Psoas muscle (tissue), 8 donors: Measurements from ENCODE around the gene REPIN1. TPM values are rescaled to one million over a fixed set of nuclear protein-coding genes. Genes with fewer than 3 reads are reported as not detected.

Source experiments
- ATAC-seq, 4 donors: fragments of 200-7000 bp; cut with Tn5 transposase; one replicate each; pipeline ENCODE4 v1.9.1; 2020; ENCODE audit warnings: moderate library complexity in 3 of 4, mild to moderate bottlenecking in 2 of 4
- DNase-seq, 2 donors: peaks; one replicate each; pipeline ENCODE4 v3.0.0-alpha.2; 2020
- H3K27ac ChIP-seq: fragments of 200-600 bp; one replicate; pipeline ENCODE4 v1.8.0; 2022
- H3K27me3 ChIP-seq, 3 donors: fragments of 200-600 bp in 1 of 3; one replicate each; pipeline versions ENCODE4 v1.6.1 to v1.8.0; 2013 to 2022; ENCODE audit warnings: low read length in 2 of 3, mild to moderate bottlenecking in 2 of 3, moderate library complexity in 1 of 3; ENCODE audit not compliant: insufficient read depth in 3 of 3
- H3K36me3 ChIP-seq, 2 donors: fragments of 200-600 bp in 1 of 2; one replicate each; pipeline versions ENCODE4 v1.6.1 to v1.8.0; 2013 to 2022; ENCODE audit warnings: low read depth in 1 of 2, mild to moderate bottlenecking in 1 of 2, moderate library complexity in 1 of 2; ENCODE audit not compliant: insufficient read depth in 1 of 2
- H3K4me1 ChIP-seq: fragments of 200-600 bp; one replicate; pipeline ENCODE4 v1.8.0; 2022
- H3K4me3 ChIP-seq: fragments of 200-600 bp; one replicate; pipeline ENCODE4 v1.8.0; 2022; ENCODE audit warnings: mild to moderate bottlenecking
- H3K9me3 ChIP-seq: fragments of 200-600 bp; one replicate; pipeline ENCODE4 v1.8.0; 2022
- CTCF ChIP-seq: fragments of 200-600 bp; IDR thresholded peaks from one replicate; pipeline ENCODE4 v1.8.0; 2022; ENCODE audit warnings: antibody characterized with exemption
- WGBS, 3 donors: extraction: QIAGEN DNeasy Blood & Tissue Kit; methylation state at CpG; one replicate each; pipeline versions ENCODE4 v1.1.6 to v1.1.7; 2013; 5-methylcytosine and 5-hydroxymethylcytosine counted together
- intact Hi-C, 2 donors: fragments of 100-400 bp; cut with DNase I; formaldehyde crosslinking; loops; one replicate each; pipeline versions ENCODE4 v1.11.0 to v1.14.2; 2022
- polyA plus RNA-seq, 3 donors: library from polyadenylated mRNA; stranded (reverse); fragments of 200-250 nt; gene quantifications; one replicate each; pipeline ENCODE4 v1.2.3, GENCODE V29; 2013
- total RNA-seq, 4 donors: library from RNA; stranded (reverse); fragmentation: NEBNext Ultra II Directional in 2 of 4; extraction: Animal tissue kit (Norgen Biotek cat#: 25700) in 2 of 4; gene quantifications; one replicate each; pipeline versions ENCODE4 v1.2.1 to v1.2.4, GENCODE V29; 2021 to 2023
- donor health status: healthy with polysubstance abuse.
- donor health status: DM: no; HTN: no; CAD: no; lungs with moderate emphysema.
- donor health status: Bipolar disorder and iron deficiency.
- donor health status: healthy.
- donor health status: DM: yes; HTN: yes; CAD: no.
- donor health status: DM: no; HTN: no; CAD: no.
- donor health status: DM: no; HTN: no; CAD: no.
- donor health status: DM: yes; HTN: yes; CAD: no.

The REPIN1 gene
- total and polyA plus RNA-seq, 7 donors, result 80.2 to 212 (median 129) TPM

DNA sequence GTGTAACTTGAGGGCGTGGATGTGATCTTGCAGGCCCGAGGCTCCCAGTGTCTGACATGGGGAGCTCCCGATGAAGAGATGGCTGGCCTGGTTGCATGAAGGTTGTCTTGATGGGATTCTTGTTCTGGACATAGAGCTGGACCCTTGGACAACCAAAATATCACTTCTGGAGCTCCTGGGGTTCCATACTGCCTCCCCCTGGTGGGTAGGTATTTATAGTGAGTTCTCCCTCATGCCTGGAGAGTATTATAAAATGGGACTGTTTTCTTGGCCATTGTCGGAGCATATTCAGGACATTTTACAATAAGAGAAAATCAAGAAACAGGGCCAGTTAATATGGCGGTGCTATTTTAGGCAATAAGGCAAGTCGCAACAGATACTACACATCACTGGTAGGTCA is 49.2 kb downstream of the REPIN1 start:
- Histone ChIP-seq H3K4me1 (no peaks in the 10 kb centered on the region), H3K27ac (no peak overlapping the region), H3K27me3 (no peaks in the 10 kb centered on the region), H3K4me3 (no peak overlapping the region), H3K9me3 (no peaks in the 10 kb centered on the region), H3K36me3 (no peaks in the 10 kb centered on the region)
- no peak for TF ChIP-seq CTCF
- ATAC-seq (no peak), DNase-seq (no peak)
- 91 to 96% (median 94%) methylated on average over 6 of the region's 6 CpGs for WGBS, 3 donors
- intact Hi-C loops, result no loop called here

DNA sequence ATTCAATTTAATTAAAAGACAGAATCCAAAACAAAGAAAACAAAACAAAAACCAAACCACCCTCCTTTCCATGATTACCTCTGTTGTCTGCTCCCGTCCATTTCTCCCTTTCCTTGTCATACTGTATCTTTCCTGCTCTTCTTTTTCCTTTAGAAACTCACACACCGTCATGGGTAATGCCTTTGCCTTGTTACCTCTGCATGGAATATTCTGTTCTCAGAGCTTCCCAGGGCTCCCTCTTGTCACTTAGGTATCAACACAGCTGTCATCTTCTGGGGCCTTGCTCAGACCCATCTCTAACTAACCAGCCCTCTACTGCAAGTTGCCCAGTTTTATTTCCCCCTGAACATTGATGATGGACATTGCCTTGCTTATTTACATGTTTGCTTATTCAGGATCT is 51.6 kb downstream of the REPIN1 start:
- no peak for TF ChIP-seq CTCF
- intact Hi-C loops, result loop anchor here in 1 of 2 donors (2.0 to 10.0 kb wide), 2 partner anchors 63 to 135 kb away; no protein-coding TSS in a partner anchor
- Histone ChIP-seq H3K27ac (no peak overlapping the region), H3K27me3 (no peaks in the 10 kb centered on the region), H3K9me3 (no peaks in the 10 kb centered on the region), H3K4me3 (no peak overlapping the region), H3K4me1 (no peaks in the 10 kb centered on the region), H3K36me3 (no peaks in the 10 kb centered on the region)
- no peak for ATAC-seq
- WGBS, 3 donors, result 77 to 85% (median 83%) methylated on average over 2 of the region's 2 CpGs
- DNase-seq, result no peak

GRCh38 chr7:150420987-150421674 is 52.5 kb downstream of the REPIN1 start:
- H3K27ac ChIP-seq, result no peak overlapping the region
- H3K27me3 ChIP-seq, result no peaks in the 10 kb centered on the region
- DNase-seq (peak; percentile 77 to 88), ATAC-seq (peak; percentile 91 to 100 (median 96))
- no peaks in the 10 kb centered on the region for H3K36me3 ChIP-seq
- peak overlapping the region; percentile 6 for H3K4me3 ChIP-seq
- H3K4me1 ChIP-seq, result no peaks in the 10 kb centered on the region
- intact Hi-C loops, result loop anchor here in 1 of 2 donors (2.0 to 10.0 kb wide), 2 partner anchors 64 to 136 kb away; no protein-coding TSS in a partner anchor
- peak; percentile 86 for TF ChIP-seq CTCF
- H3K9me3 ChIP-seq, result no peaks in the 10 kb centered on the region
- 18 to 20% (median 19%) methylated on average over 27 of the region's 27 CpGs for WGBS, 3 donors

- no peak for ATAC-seq
- Histone ChIP-seq H3K9me3 (no peaks in the 10 kb centered on the region), H3K36me3 (no peaks in the 10 kb centered on the region), H3K4me1 (no peaks in the 10 kb centered on the region), H3K27ac (no peak overlapping the region), H3K4me3 (no peak overlapping the region), H3K27me3 (no peaks in the 10 kb centered on the region)
- WGBS, 3 donors, result 80 to 84% (median 82%) methylated on average over 17 of the region's 17 CpGs
- no peak for DNase-seq
- TF ChIP-seq CTCF, result no peak
- intact Hi-C loops, result loop anchor here in 1 of 2 donors (2.0 to 10.0 kb wide), 2 partner anchors 65 to 137 kb away; no protein-coding TSS in a partner anchor
Measured at GRCh38 chr7:150421831-150422230, 53.2 kb downstream of the REPIN1 start.

Other genes with a start within 250 kb of the REPIN1 start
- gene LRRC61, start 45.5 kb upstream of the REPIN1 start, total RNA-seq, result 1 to 10 TPM in 3 of 4 donors, under 1 TPM in 1; 0.88 to 4.4 (median 2.6) TPM
- gene LRRC61, start 45.5 kb upstream of the REPIN1 start, polyA plus RNA-seq, result 1 to 10 TPM; 2.0 to 3.8 (median 3.3) TPM
- gene ACTR3C, start 45.3 kb upstream of the REPIN1 start, total RNA-seq, result 1 to 10 TPM in 3 of 4 donors, under 1 TPM in 1; 0.71 to 3.3 (median 3.0) TPM
- gene ACTR3C, start 45.3 kb upstream of the REPIN1 start, polyA plus RNA-seq, result 1 to 10 TPM; 1.3 to 3.7 (median 1.4) TPM
- 10 to 100 TPM in 2 of 4 donors, 1 to 10 TPM in 2; 4.1 to 17.9 (median 8.7) TPM for gene RARRES2, start 27.2 kb upstream of the REPIN1 start, total RNA-seq
- 1 to 10 TPM; 6.3 to 7.7 (median 7.3) TPM for gene RARRES2, start 27.2 kb upstream of the REPIN1 start, polyA plus RNA-seq
- 1 to 10 TPM; 1.6 to 3.2 (median 2.8) TPM for gene ZNF775, start 10.5 kb downstream of the REPIN1 start, total RNA-seq
- 1 to 10 TPM; 2.6 to 3.8 (median 3.7) TPM for gene ZNF775, start 10.5 kb downstream of the REPIN1 start, polyA plus RNA-seq
- 10 to 100 TPM in 1 of 4 donors, 1 to 10 TPM in 3; 6.1 to 11.9 (median 7.0) TPM for gene GIMAP8, start 81.8 kb downstream of the REPIN1 start, total RNA-seq
- gene GIMAP8, start 81.8 kb downstream of the REPIN1 start, polyA plus RNA-seq, result 1 to 10 TPM; 4.4 to 7.8 (median 4.7) TPM
- 10 to 100 TPM; 10.7 to 17.7 (median 11.4) TPM for gene GIMAP7, start 146.1 kb downstream of the REPIN1 start, total RNA-seq
- gene GIMAP7, start 146.1 kb downstream of the REPIN1 start, polyA plus RNA-seq, result 10 to 100 TPM; 15.0 to 23.7 (median 21.1) TPM
- 10 to 100 TPM; 14.2 to 36.4 (median 15.1) TPM for gene GIMAP4, start 198.6 kb downstream of the REPIN1 start, total RNA-seq
- 10 to 100 TPM; 13.6 to 21.7 (median 15.0) TPM for gene GIMAP4, start 198.6 kb downstream of the REPIN1 start, polyA plus RNA-seq